ENCODE results near the gene CACNA1C.

Gene CACNA1C

DNA sequence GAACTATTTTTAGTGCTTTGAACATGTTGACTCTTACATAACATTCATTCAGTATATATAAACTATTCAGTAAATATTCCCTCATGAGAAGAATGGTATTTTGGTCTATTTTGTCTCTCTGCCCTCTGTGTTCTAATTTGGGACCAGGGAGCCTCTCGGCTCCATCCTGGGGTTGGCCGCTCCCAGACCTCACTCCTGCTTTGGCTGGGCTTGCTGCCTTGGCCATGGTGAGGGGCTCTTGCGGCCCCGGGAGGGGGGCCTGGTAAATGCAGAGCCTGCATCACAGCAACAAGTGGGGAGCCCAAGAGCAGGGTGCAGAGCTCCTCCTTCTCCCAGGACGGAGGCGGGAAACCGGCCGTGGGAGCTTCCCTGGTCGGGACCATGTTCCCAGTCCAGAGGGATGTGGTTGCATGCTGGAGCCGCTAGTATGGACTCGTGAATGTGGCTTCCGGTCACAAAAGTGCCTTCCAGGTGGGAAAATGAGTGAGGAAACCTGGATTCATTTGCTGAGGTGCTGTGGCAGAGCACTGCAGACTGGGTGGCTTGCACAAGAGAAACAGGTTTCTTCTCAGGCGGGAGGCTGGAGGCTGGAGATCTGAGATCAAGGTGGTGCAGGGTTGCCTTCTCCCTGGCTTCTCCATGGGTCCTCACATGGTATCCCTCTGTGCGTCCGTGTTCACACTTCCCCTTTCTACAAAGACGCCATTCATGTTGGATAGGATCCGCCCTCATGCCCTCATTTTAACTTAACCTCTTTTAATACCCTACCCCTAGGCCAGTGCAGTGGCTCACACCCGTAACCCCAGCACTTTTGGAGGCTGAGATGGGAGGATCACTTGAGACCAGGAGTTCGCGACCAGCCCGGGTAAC, 250.2 kb downstream of the CACNA1C start:
- no peak overlapping the region for H3K27ac ChIP-seq
- TF ChIP-seq CTCF (conservative IDR thresholded peaks at IDR 0.05) = no peak

- no peak for TF ChIP-seq CTCF (conservative IDR thresholded peaks at IDR 0.05)
- no peak overlapping the region for H3K27ac ChIP-seq
Observed at GRCh38 chr12:2304223-2304622, 251.4 kb downstream of the CACNA1C start.

- no peak overlapping the region for H3K27ac ChIP-seq
- no peak for TF ChIP-seq CTCF (conservative IDR thresholded peaks at IDR 0.05)
Observed at GRCh38 chr12:2306012-2306411, 253.2 kb downstream of the CACNA1C start.

- no peak for TF ChIP-seq CTCF (conservative IDR thresholded peaks at IDR 0.05)
- no peak overlapping the region for H3K27ac ChIP-seq
Observed at GRCh38 chr12:2306735-2307134, 253.9 kb downstream of the CACNA1C start.

DNA sequence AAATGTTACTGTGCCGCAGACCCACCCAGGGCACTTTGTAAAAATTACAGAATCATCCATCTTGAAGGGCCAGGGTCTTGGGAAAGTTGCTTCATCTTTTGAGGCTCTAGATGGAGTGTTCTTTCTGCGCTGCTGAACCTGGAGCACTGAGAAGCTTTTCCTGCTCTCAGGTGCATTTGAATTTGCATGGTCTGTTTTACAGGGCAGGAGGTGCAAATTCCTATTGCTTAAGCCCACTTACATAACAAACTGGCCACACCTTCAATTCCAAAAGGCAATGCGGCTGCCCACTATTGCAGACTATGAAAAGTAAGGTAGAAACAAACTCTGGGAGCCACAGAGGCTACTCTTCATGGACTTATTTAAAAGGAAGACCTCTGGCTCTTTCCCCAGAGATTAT, 254.8 kb downstream of the CACNA1C start:
- TF ChIP-seq CTCF (conservative IDR thresholded peaks at IDR 0.05) = no peak
- no peak overlapping the region for H3K27ac ChIP-seq

DNA sequence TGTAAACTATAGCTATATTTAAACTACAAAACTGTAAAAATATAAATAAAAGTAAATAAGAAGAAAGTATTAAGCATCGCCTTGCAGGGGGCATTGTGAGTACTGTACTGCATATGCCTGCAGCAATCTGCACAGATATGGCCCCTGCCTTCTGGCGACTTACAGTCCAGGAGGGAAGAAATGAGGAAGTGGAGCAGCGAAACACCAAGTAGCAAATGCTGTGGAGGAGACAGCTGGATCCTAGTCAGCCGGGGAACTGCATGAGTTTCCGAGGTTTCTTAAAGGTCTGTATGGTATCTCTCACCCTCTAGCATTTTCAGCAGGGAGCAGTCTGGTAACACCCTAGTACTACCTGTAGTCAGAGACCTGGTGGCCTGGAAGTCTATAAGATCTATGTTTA, 256.9 kb downstream of the CACNA1C start:
- TF ChIP-seq CTCF (conservative IDR thresholded peaks at IDR 0.05) = no peak
- H3K27ac ChIP-seq = no peak overlapping the region

- TF ChIP-seq CTCF (conservative IDR thresholded peaks at IDR 0.05) = no peak
- no peak overlapping the region for H3K27ac ChIP-seq
Observed at GRCh38 chr12:2311020-2311778, 258.4 kb downstream of the CACNA1C start.
